COLO668 (cell line): ENCODE measurements around the gene JPT2.
"Not testable (repeated sequence)": the region's sequence is repeated elsewhere in the genome, so short reads cannot be mapped to it uniquely, and the experiment has no call there.

Experiments used
- DNase-seq: peaks from one replicate; lab custom pipeline; 2025; ENCODE audit not compliant: unreplicated experiment; lab: John Stamatoyannopoulos, UW

JPT2 gene

GRCh38 chr16:1727651-1728624, 49.9 kb downstream of the JPT2 start:
- no peak for DNase-seq

GRCh38 chr16:1729026-1729425, 50.9 kb downstream of the JPT2 start:
- no peak for DNase-seq

- DNase-seq: no peak
Observed at GRCh38 chr16:1729445-1729844, 51.4 kb downstream of the JPT2 start.

- no peak for DNase-seq
Observed at GRCh38 chr16:1731073-1731472, 53.0 kb downstream of the JPT2 start.

GRCh38 chr16:1731603-1732002, 53.5 kb downstream of the JPT2 start:
- no peak for DNase-seq

GRCh38 chr16:1732071-1732470, 54.0 kb downstream of the JPT2 start:
- DNase-seq: no peak

- not testable (repeated sequence) for DNase-seq
Observed at GRCh38 chr16:1732551-1732987, 54.5 kb downstream of the JPT2 start.

GRCh38 chr16:1734123-1734522, 56.0 kb downstream of the JPT2 start:
- no peak for DNase-seq

- DNase-seq: no peak
Observed at GRCh38 chr16:1734816-1735215, 56.7 kb downstream of the JPT2 start.

GRCh38 chr16:1740234-1740633, 62.2 kb downstream of the JPT2 start:
- DNase-seq: no peak

- DNase-seq: no peak
Observed at GRCh38 chr16:1740781-1741490, 62.9 kb downstream of the JPT2 start.

GRCh38 chr16:1741553-1742165, 63.6 kb downstream of the JPT2 start:
- no peak for DNase-seq

- no peak for DNase-seq
Observed at GRCh38 chr16:1743376-1744337, 65.6 kb downstream of the JPT2 start.

GRCh38 chr16:1744338-1744840, 66.3 kb downstream of the JPT2 start:
- DNase-seq: no peak

GRCh38 chr16:1745181-1745899, 67.3 kb downstream of the JPT2 start:
- no peak for DNase-seq

GRCh38 chr16:1745900-1746692, 68.0 kb downstream of the JPT2 start:
- no peak for DNase-seq

- no peak for DNase-seq
Observed at GRCh38 chr16:1746693-1747195, 68.7 kb downstream of the JPT2 start.

GRCh38 chr16:1747934-1748333, 69.9 kb downstream of the JPT2 start:
- DNase-seq: no peak
